DOHH2 (cell line): ENCODE data around the gene GAB2.

Experiments
- EZH2phosphoT487 ChIP-seq: fragments of 200-600 bp; sonication (generic); IDR thresholded peaks from 2 replicates; pipeline ENCODE4 v1.6.1; 2017; ENCODE audit warnings: borderline replicate concordance, mild to moderate bottlenecking, antibody characterized with exemption, low read length, moderate library complexity, mixed read lengths
- TF ChIP-seq, protein P1 (sequence below): fragments of 200-600 bp; sonication (generic); IDR thresholded peaks from one replicate; pipeline ENCODE4 v1.5.1; 2014; ENCODE audit warnings: antibody characterized with exemption, mild to moderate bottlenecking, low read depth, low read length; ENCODE audit not compliant: poor library complexity, severe bottlenecking

DNA sequence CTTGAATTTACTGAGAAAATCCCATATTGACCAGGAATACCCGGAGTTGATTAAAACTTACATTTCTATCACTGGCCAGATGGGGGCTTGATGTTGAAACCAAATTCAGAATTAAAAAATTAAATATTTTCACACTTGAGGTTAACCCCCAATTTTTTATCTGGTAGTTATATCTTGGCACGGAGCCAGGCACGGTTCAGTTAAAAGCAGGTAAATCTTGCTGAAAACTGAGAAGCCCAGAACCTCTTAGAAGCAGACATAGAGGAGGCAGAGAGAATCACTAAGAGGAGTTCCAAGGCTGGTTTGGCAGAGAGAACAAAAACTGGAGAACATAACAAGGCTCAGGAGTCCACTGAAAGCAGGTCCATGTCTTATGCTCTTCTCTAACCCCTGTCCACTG lies 151.2 kb downstream of the GAB2 start:
- TF ChIP-seq, protein P1, sequence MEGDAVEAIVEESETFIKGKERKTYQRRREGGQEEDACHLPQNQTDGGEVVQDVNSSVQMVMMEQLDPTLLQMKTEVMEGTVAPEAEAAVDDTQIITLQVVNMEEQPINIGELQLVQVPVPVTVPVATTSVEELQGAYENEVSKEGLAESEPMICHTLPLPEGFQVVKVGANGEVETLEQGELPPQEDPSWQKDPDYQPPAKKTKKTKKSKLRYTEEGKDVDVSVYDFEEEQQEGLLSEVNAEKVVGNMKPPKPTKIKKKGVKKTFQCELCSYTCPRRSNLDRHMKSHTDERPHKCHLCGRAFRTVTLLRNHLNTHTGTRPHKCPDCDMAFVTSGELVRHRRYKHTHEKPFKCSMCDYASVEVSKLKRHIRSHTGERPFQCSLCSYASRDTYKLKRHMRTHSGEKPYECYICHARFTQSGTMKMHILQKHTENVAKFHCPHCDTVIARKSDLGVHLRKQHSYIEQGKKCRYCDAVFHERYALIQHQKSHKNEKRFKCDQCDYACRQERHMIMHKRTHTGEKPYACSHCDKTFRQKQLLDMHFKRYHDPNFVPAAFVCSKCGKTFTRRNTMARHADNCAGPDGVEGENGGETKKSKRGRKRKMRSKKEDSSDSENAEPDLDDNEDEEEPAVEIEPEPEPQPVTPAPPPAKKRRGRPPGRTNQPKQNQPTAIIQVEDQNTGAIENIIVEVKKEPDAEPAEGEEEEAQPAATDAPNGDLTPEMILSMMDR = no peak
- no peak for TF ChIP-seq EZH2phosphoT487
